Upper lobe of left lung (tissue), 6 donors: ENCODE measurements around the gene SMOC1. TPM values are rescaled to one million over a fixed set of nuclear protein-coding genes. Genes with fewer than 3 reads are reported as not detected.

Experiments
- ATAC-seq, 2 donors: fragments of 200-7000 bp; cut with Tn5 transposase; one replicate each; pipeline ENCODE4 v1.9.1; 2022; ENCODE audit warnings: mild to moderate bottlenecking in 2 of 2, moderate library complexity in 2 of 2; ENCODE audit not compliant: low FRiP score in 2 of 2
- DNase-seq, 2 donors: peaks; one replicate each; pipeline ENCODE4 v3.0.0-alpha.2; 2019 to 2020
- H3K27ac ChIP-seq, 4 donors: fragments of 200-600 bp; sonication (generic); one replicate each; pipeline ENCODE4 v1.5.1; 2016 to 2019
- H3K27me3 ChIP-seq, 4 donors: fragments of 200-600 bp; sonication (generic); one replicate each; pipeline ENCODE4 v1.5.1; 2017 to 2019
- H3K36me3 ChIP-seq, 4 donors: fragments of 200-600 bp; sonication (generic); one replicate each; pipeline ENCODE4 v1.5.1; 2016 to 2019
- H3K4me1 ChIP-seq, 4 donors: fragments of 200-600 bp; sonication (generic); one replicate each; pipeline ENCODE4 v1.5.1; 2018 to 2019
- H3K4me3 ChIP-seq, 4 donors: fragments of 200-600 bp; sonication (generic); one replicate each; pipeline ENCODE4 v1.5.1; 2017 to 2019; ENCODE audit warnings: mild to moderate bottlenecking in 2 of 4, moderate library complexity in 1 of 4
- H3K9me3 ChIP-seq, 4 donors: fragments of 200-600 bp; sonication (generic); one replicate each; pipeline ENCODE4 v1.5.1; 2018 to 2019
- CTCF ChIP-seq, 6 experiments: fragments of 450-650 bp in 4 of 6; fragments of 200-600 bp in 2 of 6; sonication (generic) in 2 of 6; IDR thresholded peaks; one replicate each; pipeline ENCODE4 v1.5.1; 2016 to 2019; ENCODE audit warnings: antibody characterized with exemption in 6 of 6
- EP300 ChIP-seq, 4 donors: sonication (generic); formaldehyde crosslinking; IDR thresholded peaks; one replicate each; pipeline ENCODE4 v1.5.1; 2017; ENCODE audit warnings: antibody characterized with exemption in 4 of 4, control low read depth in 2 of 4
- POLR2A ChIP-seq, 4 donors: fragments of 450-650 bp; IDR thresholded peaks; one replicate each; pipeline ENCODE4 v1.5.1; 2016 to 2017; ENCODE audit warnings: antibody characterized with exemption in 4 of 4, mild to moderate bottlenecking in 2 of 4
- POLR2AphosphoS5 ChIP-seq, 2 donors: sonication (generic); formaldehyde crosslinking; IDR thresholded peaks; one replicate each; pipeline ENCODE4 v1.5.1; 2017; ENCODE audit warnings: antibody characterized with exemption in 2 of 2
- WGBS, 2 donors: methylation state at CpG; one replicate each; pipeline ENCODE4 v1.1.5; 2017 to 2018; 5-methylcytosine and 5-hydroxymethylcytosine counted together
- total RNA-seq, 6 donors: library from RNA; depleted of rRNA in 4 of 6; stranded (reverse); fragments of >200 nt in 4 of 6; gene quantifications; one replicate each; pipeline versions ENCODE4 v1.1.0 to v1.2.1, GENCODE V29; 2016 to 2021
- donor health status: DM: no; HTN: no; CAD: no; lungs with moderate emphysema.
- donor health status: DM: no; HTN: yes; CAD: no; lungs with severe emphysema.

The SMOC1 gene
- total RNA-seq, 6 donors from 2014 or later: 0.22 to 1.3 (median 0.61) TPM; not detected in 1

GRCh38 chr14:70019695-70020094 is 140.5 kb downstream of the SMOC1 start:
- Histone ChIP-seq H3K4me3 (no peak overlapping the region), H3K27me3 (no peaks in the 10 kb centered on the region), H3K4me1 (peaks cover 5 to 12% (median 7%) of the 10 kb centered on the region in 4 donors), H3K36me3 (no peaks in the 10 kb centered on the region), H3K27ac (no peak overlapping the region), H3K9me3 (no peaks in the 10 kb centered on the region)
- no peak for ATAC-seq
- no peak for TF ChIP-seq EP300 (IDR thresholded peaks at IDR 0.05)
- DNase-seq: no peak

GRCh38 chr14:70020352-70021170 is 141.3 kb downstream of the SMOC1 start:
- Histone ChIP-seq H3K36me3 (no peaks in the 10 kb centered on the region), H3K4me1 (peaks cover 5 to 12% (median 7%) of the 10 kb centered on the region in 4 donors), H3K27me3 (no peaks in the 10 kb centered on the region), H3K27ac (no peak overlapping the region), H3K4me3 (no peak overlapping the region), H3K9me3 (no peaks in the 10 kb centered on the region)
- no peak for ATAC-seq
- 69 to 71% methylated on average over 8 of the region's 8 CpGs for WGBS, 2 donors
- no peak for DNase-seq
- TF ChIP-seq POLR2A (IDR thresholded peaks at IDR 0.05) (no peak), EP300 (IDR thresholded peaks at IDR 0.05) (no peak), POLR2AphosphoS5 (IDR thresholded peaks at IDR 0.05) (no peak)

- H3K27ac ChIP-seq: no peak overlapping the region
- no peak overlapping the region for H3K4me3 ChIP-seq
- 74 to 78% methylated on average over 7 to 8 of the region's 8 CpGs for WGBS, 2 donors
- no peak for DNase-seq
- no peak for ATAC-seq
- TF ChIP-seq CTCF (IDR thresholded peaks at IDR 0.05) (no peak), POLR2AphosphoS5 (IDR thresholded peaks at IDR 0.05) (no peak), EP300 (IDR thresholded peaks at IDR 0.05) (no peak), POLR2A (IDR thresholded peaks at IDR 0.05) (no peak)
- H3K36me3 ChIP-seq: no peaks in the 10 kb centered on the region
- H3K4me1 ChIP-seq: peaks cover 5 to 12% (median 7%) of the 10 kb centered on the region in 4 donors
- H3K9me3 ChIP-seq: no peaks in the 10 kb centered on the region
- no peaks in the 10 kb centered on the region for H3K27me3 ChIP-seq
Observed at GRCh38 chr14:70021548-70022220, 142.5 kb downstream of the SMOC1 start.

- DNase-seq (no peak), ATAC-seq (no peak)
- no peaks in the 10 kb centered on the region for H3K36me3 ChIP-seq
- no peaks in the 10 kb centered on the region for H3K9me3 ChIP-seq
- 91 to 93% methylated on average over 13 to 15 of the region's 15 CpGs for WGBS, 2 donors
- peaks cover 5 to 12% (median 7%) of the 10 kb centered on the region in 4 donors for H3K4me1 ChIP-seq
- H3K27ac ChIP-seq: no peak overlapping the region
- H3K4me3 ChIP-seq: no peak overlapping the region
- TF ChIP-seq EP300 (IDR thresholded peaks at IDR 0.05) (no peak), POLR2AphosphoS5 (IDR thresholded peaks at IDR 0.05) (no peak), POLR2A (IDR thresholded peaks at IDR 0.05) (no peak), CTCF (IDR thresholded peaks at IDR 0.05) (no peak)
- H3K27me3 ChIP-seq: no peaks in the 10 kb centered on the region
Observed at GRCh38 chr14:70022771-70023445, 143.7 kb downstream of the SMOC1 start.

GRCh38 chr14:70023871-70024270 is 144.7 kb downstream of the SMOC1 start:
- TF ChIP-seq CTCF (IDR thresholded peaks at IDR 0.05) (no peak), EP300 (IDR thresholded peaks at IDR 0.05) (no peak), POLR2AphosphoS5 (IDR thresholded peaks at IDR 0.05) (no peak), POLR2A (IDR thresholded peaks at IDR 0.05) (no peak)
- DNase-seq (no peak), ATAC-seq (no peak)
- Histone ChIP-seq H3K9me3 (no peaks in the 10 kb centered on the region), H3K27me3 (no peaks in the 10 kb centered on the region), H3K27ac (no peak overlapping the region), H3K4me1 (peaks cover 0 to 6% (median 1%) of the 10 kb centered on the region in 4 donors), H3K36me3 (no peaks in the 10 kb centered on the region), H3K4me3 (no peak overlapping the region)
- 59% methylated on average over 1 of the region's 1 CpG; no CpG with 5 or more reads in 1 of the 2 donors for WGBS, 2 donors
